BJ (cell line): ENCODE results near the gene SCD5. TPM values are rescaled to one million over a fixed set of nuclear protein-coding genes. Genes with fewer than 3 reads are reported as not detected.

ENCODE experiments used
- CTCF ChIA-PET: fragments of 350-600 bp; formaldehyde crosslinking; extraction: SDS; loops from one replicate; lab custom pipeline; 2021; ENCODE audit warnings: antibody characterized with exemption, inconsistent platforms; lab: Yijun Ruan, JAX
- POLR2A ChIA-PET: fragments of 300-600 bp; sonication (Branson Sonifier 250); formaldehyde crosslinking; extraction: SDS; loops from one replicate; lab custom pipeline; 2021; ENCODE audit warnings: antibody characterized with exemption; lab: Charles Lee
- DNase-seq: peaks from one replicate; pipeline ENCODE4 v3.0.0-alpha.2; 2011; ENCODE audit warnings: low read depth
- H3K27me3 ChIP-seq: 2 replicates; pipeline ENCODE4 v1.6.0; 2011; ENCODE audit warnings: low read length; ENCODE audit not compliant: control insufficient read depth, insufficient read depth
- H3K36me3 ChIP-seq: 2 replicates; pipeline ENCODE4 v1.5.1; 2011; ENCODE audit warnings: low read length; ENCODE audit not compliant: control insufficient read depth, insufficient read depth
- H3K4me3 ChIP-seq: 2 replicates; pipeline ENCODE4 v1.5.1; 2011; ENCODE audit warnings: low read depth, mild to moderate bottlenecking, control low read depth, low read length
- CTCF ChIP-seq: IDR thresholded peaks from 2 replicates; pipeline ENCODE4 v1.5.1; 2011; ENCODE audit warnings: low read depth, mild to moderate bottlenecking, control low read depth, inconsistent platforms, low read length, moderate library complexity; ENCODE audit not compliant: insufficient read depth
- polyA plus RNA-seq: library from polyadenylated mRNA; depleted of rRNA; stranded (reverse); fragments of >200 nt; gene quantifications from 2 replicates; pipeline ENCODE4 v1.2.3, GENCODE V29; 2011

The SCD5 gene
- polyA plus RNA-seq, 1 experiment: 32.5 TPM

GRCh38 chr4:82630079-82630478 lies 168.5 kb downstream of the SCD5 start:
- TF ChIP-seq CTCF: no peak
- CTCF ChIA-PET: no interaction called here
- H3K27me3 ChIP-seq: no peaks in the 10 kb centered on the region
- no peak overlapping the region for H3K4me3 ChIP-seq
- no peak for DNase-seq
- no peaks in the 10 kb centered on the region for H3K36me3 ChIP-seq
- POLR2A ChIA-PET: no interaction called here

- POLR2A ChIA-PET: no interaction called here
- DNase-seq: no peak
Observed at GRCh38 chr4:82629238-82630000, 169.2 kb downstream of the SCD5 start.

GRCh38 chr4:82626251-82626868 lies 172.2 kb downstream of the SCD5 start:
- no peaks in the 10 kb centered on the region for H3K27me3 ChIP-seq
- ChIA-PET POLR2A (no interaction called here), CTCF (no interaction called here)
- no peaks in the 10 kb centered on the region for H3K36me3 ChIP-seq
- no peak for TF ChIP-seq CTCF
- H3K4me3 ChIP-seq: no peak overlapping the region
- DNase-seq: no peak

More at GRCh38 chr4:82629238-82630000, 169.2 kb downstream of the SCD5 start:
- TF ChIP-seq CTCF: no peak
- CTCF ChIA-PET: no interaction called here
- Histone ChIP-seq H3K27me3 (no peaks in the 10 kb centered on the region), H3K36me3 (no peaks in the 10 kb centered on the region), H3K4me3 (no peak overlapping the region)

GRCh38 chr4:82624819-82625218 lies 173.8 kb downstream of the SCD5 start:
- CTCF ChIA-PET: no interaction called here
- Histone ChIP-seq H3K27me3 (no peaks in the 10 kb centered on the region; the same call in 1 of the 2 replicates), H3K4me3 (no peak overlapping the region), H3K36me3 (no peaks in the 10 kb centered on the region)
- POLR2A ChIA-PET: no interaction called here
- no peak for DNase-seq
- no peak for TF ChIP-seq CTCF

GRCh38 chr4:82623121-82623683 lies 175.4 kb downstream of the SCD5 start:
- H3K4me3 ChIP-seq: no peak overlapping the region
- H3K36me3 ChIP-seq: no peaks in the 10 kb centered on the region
- ChIA-PET POLR2A (interaction anchor here (0.6 kb wide), 1 partner anchor 180 kb away, joined by 8 read pairs; no protein-coding TSS in a partner anchor), CTCF (interaction anchor here (0.6 to 0.8 kb wide), 2 partner anchors 12 to 37 kb away, joined by 3 read pairs; no protein-coding TSS in a partner anchor)
- no peak for TF ChIP-seq CTCF
- no peak for DNase-seq
- peaks cover 2% of the 10 kb centered on the region for H3K27me3 ChIP-seq
